ENCODE data around the gene SLC16A3. TPM values are rescaled to one million over a fixed set of nuclear protein-coding genes. Genes with fewer than 3 reads are reported as not detected.

The SLC16A3 gene
- total and polyA plus RNA-seq, 9 of the 15 experiments (the other 6 are each of a cell fraction or from before 2014, with no cell fraction given) = 0.11 to 5.4 (median 1.2) TPM; not detected in 2

DNA sequence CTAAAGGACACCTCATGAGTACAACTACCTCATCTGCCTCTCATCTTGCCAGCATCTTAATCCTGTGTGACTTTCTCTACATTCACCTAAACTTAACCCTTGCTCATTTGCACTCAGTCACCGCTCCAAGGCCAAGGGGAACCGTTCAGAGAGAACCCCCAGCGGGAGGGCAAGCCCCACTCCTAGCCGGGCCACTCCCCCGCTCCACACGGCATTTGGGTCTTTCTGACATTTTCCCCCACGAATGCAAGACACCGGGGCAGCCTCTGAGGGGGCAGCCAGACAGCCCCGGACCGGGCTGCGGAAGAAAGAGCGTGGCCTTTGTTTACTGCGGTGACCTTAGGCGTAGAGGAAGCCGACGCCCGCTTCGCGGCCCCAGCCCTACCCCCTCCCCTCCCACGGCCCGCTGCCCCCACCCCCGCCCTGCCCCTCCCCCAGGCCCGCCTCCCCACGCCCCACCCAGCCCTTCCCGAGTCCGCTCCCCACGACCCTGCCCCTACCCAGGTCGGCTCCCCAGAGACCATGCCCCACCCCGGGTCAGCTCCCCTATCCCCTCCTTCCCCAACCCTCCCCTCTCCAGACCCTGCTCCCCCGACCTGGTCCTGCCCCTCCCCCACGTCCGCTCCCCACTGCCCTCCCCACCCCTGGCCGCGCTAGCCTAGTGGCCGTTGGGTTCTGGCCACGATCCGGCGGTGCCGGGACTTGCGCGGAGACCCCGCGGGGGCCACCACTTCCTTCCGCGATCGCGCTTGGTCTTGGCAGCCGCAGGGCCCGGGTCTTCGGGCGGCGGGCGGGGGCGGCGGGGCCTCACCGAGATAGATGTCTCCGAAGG lies 43.9 kb downstream of the SLC16A3 start:
- TSS peak; percentile 42 for BruUV-seq (replicated peaks)
- Histone ChIP-seq H2AFZ (ENCODE audit: low read depth, low read length) (no peak overlapping the region; the same call in 1 of the 2 replicates), H3K9me1 (ENCODE audit: control insufficient read depth, insufficient read depth, low read length) (peaks cover 15% of the 10 kb centered on the region), H3K79me2 (ENCODE audit: control insufficient read depth, insufficient read depth, low read length) (peaks cover 58% of the 10 kb centered on the region), H4K20me1 (replicated peaks; ENCODE audit: control insufficient read depth, insufficient read depth, low read length) (peaks cover 45% of the 10 kb centered on the region), H3K27me3 (ENCODE audit: control insufficient read depth in 2 of 2, insufficient read depth in 2 of 2, low read length in 2 of 2) (no peaks in the 10 kb centered on the region), H3K4me1 (replicated peaks in 1 of 2; ENCODE audit: control insufficient read depth in 2 of 2, insufficient read depth in 2 of 2, low read length in 2 of 2) (peaks cover 42 to 75% of the 10 kb centered on the region in 2 experiments), H3K9ac (ENCODE audit: insufficient read depth in 1 of 2, low read depth in 2 of 2, low read length in 2 of 2) (peak overlapping the region; percentile 84 to 97), H3K27ac (ENCODE audit: extremely low read depth, low read depth, low read length) (peak overlapping the region; percentile 98), H3K9me3 (replicated peaks; ENCODE audit: control insufficient read depth, insufficient read depth, low read depth, low read length) (no peaks in the 10 kb centered on the region), H3K4me2 (ENCODE audit: insufficient read depth, low read length) (peak overlapping the region; percentile 87), H3K36me3 (ENCODE audit: control insufficient read depth, insufficient read depth, low read length) (peaks cover 48% of the 10 kb centered on the region), H3K4me3 (peak overlapping the region; percentile 96)
- in situ Hi-C loops (cut with MboI) (no loop called here), intact Hi-C loops (cut with micrococcal nuclease) (no loop called here)
- peak; percentile 72 for ATAC-seq
- CTCF ChIA-PET (ENCODE audit: low intra/inter-chr PET ratio) = no interaction called here
- peak; percentile 70 to 93 (median 90) for DNase-seq (ENCODE audit: extremely low read depth in 1 of 4, low spot score in 3 of 4)
- POLR2A ChIA-PET = interaction anchor here (1.3 to 5.6 kb wide), 5 partner anchors 8 to 19 kb away, joined by 4 to 37 read pairs (median 5); no protein-coding TSS in a partner anchor
- WGBS (ENCODE audit: insufficient coverage, low coverage, missing lambda C conversion rate) = under 1% methylated on average over 19 of the region's 57 CpGs
- FAIRE-seq = no peak
- TF ChIP-seq, protein P1, sequence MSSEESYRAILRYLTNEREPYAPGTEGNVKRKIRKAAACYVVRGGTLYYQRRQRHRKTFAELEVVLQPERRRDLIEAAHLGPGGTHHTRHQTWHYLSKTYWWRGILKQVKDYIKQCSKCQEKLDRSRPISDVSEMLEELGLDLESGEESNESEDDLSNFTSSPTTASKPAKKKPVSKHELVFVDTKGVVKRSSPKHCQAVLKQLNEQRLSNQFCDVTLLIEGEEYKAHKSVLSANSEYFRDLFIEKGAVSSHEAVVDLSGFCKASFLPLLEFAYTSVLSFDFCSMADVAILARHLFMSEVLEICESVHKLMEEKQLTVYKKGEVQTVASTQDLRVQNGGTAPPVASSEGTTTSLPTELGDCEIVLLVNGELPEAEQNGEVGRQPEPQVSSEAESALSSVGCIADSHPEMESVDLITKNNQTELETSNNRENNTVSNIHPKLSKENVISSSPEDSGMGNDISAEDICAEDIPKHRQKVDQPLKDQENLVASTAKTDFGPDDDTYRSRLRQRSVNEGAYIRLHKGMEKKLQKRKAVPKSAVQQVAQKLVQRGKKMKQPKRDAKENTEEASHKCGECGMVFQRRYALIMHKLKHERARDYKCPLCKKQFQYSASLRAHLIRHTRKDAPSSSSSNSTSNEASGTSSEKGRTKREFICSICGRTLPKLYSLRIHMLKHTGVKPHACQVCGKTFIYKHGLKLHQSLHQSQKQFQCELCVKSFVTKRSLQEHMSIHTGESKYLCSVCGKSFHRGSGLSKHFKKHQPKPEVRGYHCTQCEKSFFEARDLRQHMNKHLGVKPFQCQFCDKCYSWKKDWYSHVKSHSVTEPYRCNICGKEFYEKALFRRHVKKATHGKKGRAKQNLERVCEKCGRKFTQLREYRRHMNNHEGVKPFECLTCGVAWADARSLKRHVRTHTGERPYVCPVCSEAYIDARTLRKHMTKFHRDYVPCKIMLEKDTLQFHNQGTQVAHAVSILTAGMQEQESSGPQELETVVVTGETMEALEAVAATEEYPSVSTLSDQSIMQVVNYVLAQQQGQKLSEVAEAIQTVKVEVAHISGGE (CRISPR knock-in tag; IDR thresholded peaks at IDR 0.05) = no peak
- TF ChIP-seq, protein P2, sequence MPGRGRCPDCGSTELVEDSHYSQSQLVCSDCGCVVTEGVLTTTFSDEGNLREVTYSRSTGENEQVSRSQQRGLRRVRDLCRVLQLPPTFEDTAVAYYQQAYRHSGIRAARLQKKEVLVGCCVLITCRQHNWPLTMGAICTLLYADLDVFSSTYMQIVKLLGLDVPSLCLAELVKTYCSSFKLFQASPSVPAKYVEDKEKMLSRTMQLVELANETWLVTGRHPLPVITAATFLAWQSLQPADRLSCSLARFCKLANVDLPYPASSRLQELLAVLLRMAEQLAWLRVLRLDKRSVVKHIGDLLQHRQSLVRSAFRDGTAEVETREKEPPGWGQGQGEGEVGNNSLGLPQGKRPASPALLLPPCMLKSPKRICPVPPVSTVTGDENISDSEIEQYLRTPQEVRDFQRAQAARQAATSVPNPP (IDR thresholded peaks at IDR 0.05; ENCODE audit: borderline replicate concordance, insufficient read depth, insufficient read length) = no peak
- TF ChIP-seq, protein P3, sequence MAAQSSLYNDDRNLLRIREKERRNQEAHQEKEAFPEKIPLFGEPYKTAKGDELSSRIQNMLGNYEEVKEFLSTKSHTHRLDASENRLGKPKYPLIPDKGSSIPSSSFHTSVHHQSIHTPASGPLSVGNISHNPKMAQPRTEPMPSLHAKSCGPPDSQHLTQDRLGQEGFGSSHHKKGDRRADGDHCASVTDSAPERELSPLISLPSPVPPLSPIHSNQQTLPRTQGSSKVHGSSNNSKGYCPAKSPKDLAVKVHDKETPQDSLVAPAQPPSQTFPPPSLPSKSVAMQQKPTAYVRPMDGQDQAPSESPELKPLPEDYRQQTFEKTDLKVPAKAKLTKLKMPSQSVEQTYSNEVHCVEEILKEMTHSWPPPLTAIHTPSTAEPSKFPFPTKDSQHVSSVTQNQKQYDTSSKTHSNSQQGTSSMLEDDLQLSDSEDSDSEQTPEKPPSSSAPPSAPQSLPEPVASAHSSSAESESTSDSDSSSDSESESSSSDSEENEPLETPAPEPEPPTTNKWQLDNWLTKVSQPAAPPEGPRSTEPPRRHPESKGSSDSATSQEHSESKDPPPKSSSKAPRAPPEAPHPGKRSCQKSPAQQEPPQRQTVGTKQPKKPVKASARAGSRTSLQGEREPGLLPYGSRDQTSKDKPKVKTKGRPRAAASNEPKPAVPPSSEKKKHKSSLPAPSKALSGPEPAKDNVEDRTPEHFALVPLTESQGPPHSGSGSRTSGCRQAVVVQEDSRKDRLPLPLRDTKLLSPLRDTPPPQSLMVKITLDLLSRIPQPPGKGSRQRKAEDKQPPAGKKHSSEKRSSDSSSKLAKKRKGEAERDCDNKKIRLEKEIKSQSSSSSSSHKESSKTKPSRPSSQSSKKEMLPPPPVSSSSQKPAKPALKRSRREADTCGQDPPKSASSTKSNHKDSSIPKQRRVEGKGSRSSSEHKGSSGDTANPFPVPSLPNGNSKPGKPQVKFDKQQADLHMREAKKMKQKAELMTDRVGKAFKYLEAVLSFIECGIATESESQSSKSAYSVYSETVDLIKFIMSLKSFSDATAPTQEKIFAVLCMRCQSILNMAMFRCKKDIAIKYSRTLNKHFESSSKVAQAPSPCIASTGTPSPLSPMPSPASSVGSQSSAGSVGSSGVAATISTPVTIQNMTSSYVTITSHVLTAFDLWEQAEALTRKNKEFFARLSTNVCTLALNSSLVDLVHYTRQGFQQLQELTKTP (IDR thresholded peaks at IDR 0.05; ENCODE audit: low read depth in 1 of 2, partially characterized antibody in 2 of 2) = no peak
- TF ChIP-seq FOXK2 (conservative IDR thresholded peaks at IDR 0.05 in 1 of 2, IDR thresholded peaks at IDR 0.05 in 1 of 2; ENCODE audit: low read depth in 2 of 2) = peak; percentile 65 to 74; a peak in 2 of 4 replicates
- no peak for TF ChIP-seq XRCC3 (IDR thresholded peaks at IDR 0.05)
- no peak for TF ChIP-seq HMG20B (CRISPR knock-in tag; IDR thresholded peaks at IDR 0.05)
- TF ChIP-seq NR2C2 (CRISPR knock-in tag; IDR thresholded peaks at IDR 0.05) = no peak
- peak; percentile 48 for TF ChIP-seq NR2C2 (tag; IDR thresholded peaks at IDR 0.05)
- TF ChIP-seq SMAD1 (IDR thresholded peaks at IDR 0.05; ENCODE audit: low read depth, low read length, partially characterized antibody) = no peak
- no peak for TF ChIP-seq ERF (CRISPR knock-in tag; IDR thresholded peaks at IDR 0.05)
